ENCODE data around the gene GBP6.

DNA sequence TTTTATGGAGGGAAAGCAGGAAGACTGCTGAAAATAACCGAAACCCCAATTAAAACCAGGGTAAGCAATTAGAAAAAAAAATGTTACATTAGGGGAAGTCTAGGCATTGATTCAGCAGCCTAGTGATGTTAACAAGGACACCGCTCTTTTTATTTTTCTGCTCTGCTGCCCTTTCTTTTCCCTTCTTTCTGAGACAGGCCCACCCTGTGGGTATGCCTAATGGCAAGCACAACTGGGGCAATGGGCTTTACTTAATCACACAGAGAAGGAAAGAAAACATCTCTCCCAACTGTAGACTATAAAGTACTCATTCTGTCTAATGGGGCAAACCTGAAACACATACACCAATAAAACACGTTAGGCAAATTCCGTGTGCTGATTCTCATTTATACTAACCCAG is 69.6 kb downstream of the GBP6 start:
- TF ChIP-seq POLR2A (IDR thresholded peaks at IDR 0.05; ENCODE audit: low read length) (no peak), GATA1 (IDR thresholded peaks at IDR 0.05; ENCODE audit: low read depth, low read length) (no peak)

Data from erythroblast (primary cell).